IPS-18c (cell line): ENCODE measurements around the gene SH3PXD2A.

ENCODE experiments used
- H3K4me3 ChIP-seq: 2 replicates; pipeline ENCODE4 v1.7.0; 2013; ENCODE audit warnings: low read depth, mild to moderate bottlenecking, low read length, moderate library complexity; ENCODE audit not compliant: insufficient read depth
- H3K9me3 ChIP-seq: one replicate; pipeline ENCODE4 v1.6.1; 2013; ENCODE audit warnings: mild to moderate bottlenecking, low read length, moderate library complexity; ENCODE audit not compliant: control insufficient read depth, insufficient read depth

SH3PXD2A gene

GRCh38 chr10:103692436-103692951 is 162.9 kb downstream of the SH3PXD2A start:
- peak overlapping the region; percentile 49 for H3K4me3 ChIP-seq
- H3K9me3 ChIP-seq: no peaks in the 10 kb centered on the region

GRCh38 chr10:103691723-103692435 is 163.5 kb downstream of the SH3PXD2A start:
- H3K4me3 ChIP-seq: peak overlapping the region; percentile 49; the same call in 1 of the 2 replicates
- no peaks in the 10 kb centered on the region for H3K9me3 ChIP-seq

- Histone ChIP-seq H3K4me3 (no peak overlapping the region), H3K9me3 (no peaks in the 10 kb centered on the region)
Measured at GRCh38 chr10:103691267-103691666, 164.1 kb downstream of the SH3PXD2A start.

- Histone ChIP-seq H3K9me3 (no peaks in the 10 kb centered on the region), H3K4me3 (no peak overlapping the region)
Measured at GRCh38 chr10:103690281-103690680, 165.1 kb downstream of the SH3PXD2A start.

- Histone ChIP-seq H3K4me3 (no peak overlapping the region), H3K9me3 (no peaks in the 10 kb centered on the region)
Measured at GRCh38 chr10:103688491-103688890, 166.9 kb downstream of the SH3PXD2A start.

DNA sequence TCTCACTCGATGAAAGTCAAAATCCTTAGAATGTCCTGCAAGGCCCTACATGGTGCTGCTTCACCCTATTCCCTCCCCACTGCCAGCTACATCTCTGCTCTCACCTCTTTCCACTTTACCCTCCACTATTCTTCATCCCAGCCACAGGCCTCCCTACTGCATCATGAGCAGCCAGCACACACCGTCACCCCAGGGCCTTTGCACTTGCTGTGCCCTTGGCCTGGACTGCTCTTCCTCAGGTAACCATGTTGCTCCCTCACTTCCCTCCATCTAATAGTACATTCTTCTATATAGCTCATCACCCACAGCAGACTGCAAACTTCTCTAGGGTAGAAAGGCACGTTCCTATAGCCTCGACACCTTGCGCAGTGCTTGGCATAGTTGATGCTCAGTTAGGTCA is 167.7 kb downstream of the SH3PXD2A start:
- Histone ChIP-seq H3K9me3 (no peaks in the 10 kb centered on the region), H3K4me3 (no peak overlapping the region)

- H3K4me3 ChIP-seq: no peak overlapping the region
Measured at GRCh38 chr10:103687172-103687571, 168.2 kb downstream of the SH3PXD2A start.

DNA sequence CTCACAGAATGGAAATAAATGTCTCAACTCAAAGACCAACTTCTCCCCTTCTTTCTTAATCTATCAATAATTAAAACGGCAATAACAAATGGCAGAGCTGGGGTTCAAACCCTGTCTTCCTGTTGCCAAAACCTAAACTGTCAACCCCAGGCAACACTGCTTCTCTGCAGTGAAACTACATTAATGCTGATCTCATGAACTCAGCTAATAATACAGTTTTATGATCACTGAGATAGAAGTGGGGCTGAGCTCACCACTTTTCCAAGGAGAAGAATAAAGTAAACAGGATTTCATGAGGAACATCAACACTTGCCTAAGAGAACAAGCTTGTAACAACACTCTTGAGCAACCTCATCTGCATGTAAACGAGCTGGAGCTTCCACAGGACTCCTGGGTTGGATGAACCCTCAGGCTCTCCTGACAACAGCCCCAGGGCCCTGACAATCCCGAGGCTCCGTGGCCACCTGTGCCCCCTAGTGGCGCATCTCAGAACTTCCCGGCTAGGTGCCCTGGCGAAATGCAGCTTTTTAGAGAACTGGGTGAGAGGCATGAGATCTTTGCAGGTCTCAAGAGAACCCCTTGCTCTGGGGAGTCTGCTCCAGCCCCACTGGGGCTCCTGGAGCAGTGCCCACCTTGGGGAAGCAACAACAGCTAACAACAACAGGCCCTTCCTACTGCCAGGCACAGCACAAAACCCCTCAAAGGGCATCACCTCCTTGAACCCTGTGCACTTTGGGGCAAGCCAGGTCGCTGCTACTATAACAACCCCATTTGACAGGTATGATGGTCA is 169.3 kb downstream of the SH3PXD2A start:
- H3K4me3 ChIP-seq: no peak overlapping the region
- no peaks in the 10 kb centered on the region for H3K9me3 ChIP-seq

More at GRCh38 chr10:103687172-103687571, 168.2 kb downstream of the SH3PXD2A start:
- no peaks in the 10 kb centered on the region for H3K9me3 ChIP-seq

DNA sequence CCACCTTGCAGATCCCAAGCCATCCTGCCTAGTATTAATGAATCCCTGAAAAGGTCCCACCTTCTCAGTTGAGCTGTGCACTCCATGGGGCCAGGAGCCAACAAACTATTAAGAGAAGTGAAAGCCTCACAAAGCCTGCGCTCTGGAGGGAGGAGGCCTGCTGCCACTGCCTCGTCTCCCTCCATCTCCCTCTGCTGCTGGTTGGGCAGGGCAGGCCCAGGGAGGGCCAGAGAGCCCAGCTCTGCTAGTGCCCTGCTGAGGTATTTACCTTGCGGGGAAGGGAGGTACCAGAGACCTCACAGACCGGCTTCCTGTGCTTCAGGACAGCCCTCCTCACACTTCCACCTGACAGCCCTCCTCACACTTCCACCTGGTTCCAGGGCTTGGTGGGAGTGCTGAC is 171.5 kb downstream of the SH3PXD2A start:
- Histone ChIP-seq H3K9me3 (no peaks in the 10 kb centered on the region), H3K4me3 (no peak overlapping the region)

DNA sequence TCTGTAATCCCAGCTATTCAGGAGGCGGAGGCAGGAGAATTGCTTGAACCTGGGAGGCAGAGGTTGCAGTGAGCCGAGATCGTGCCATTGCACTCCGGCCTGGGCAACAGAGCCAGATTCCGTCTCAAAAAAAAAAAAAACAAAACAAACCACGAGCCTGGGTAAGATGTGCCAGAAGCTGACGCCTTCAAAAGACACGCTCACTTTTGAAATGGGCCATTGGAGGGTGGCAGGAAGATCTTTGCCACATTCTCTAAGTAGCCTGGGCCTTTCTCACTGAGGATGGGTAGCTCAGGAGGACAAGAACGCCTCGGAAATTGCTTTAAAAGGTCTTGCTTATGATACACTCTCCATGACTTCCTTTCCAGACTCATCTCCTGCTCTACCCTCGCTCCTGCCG is 172.7 kb downstream of the SH3PXD2A start:
- Histone ChIP-seq H3K9me3 (no peaks in the 10 kb centered on the region), H3K4me3 (no peak overlapping the region)

DNA sequence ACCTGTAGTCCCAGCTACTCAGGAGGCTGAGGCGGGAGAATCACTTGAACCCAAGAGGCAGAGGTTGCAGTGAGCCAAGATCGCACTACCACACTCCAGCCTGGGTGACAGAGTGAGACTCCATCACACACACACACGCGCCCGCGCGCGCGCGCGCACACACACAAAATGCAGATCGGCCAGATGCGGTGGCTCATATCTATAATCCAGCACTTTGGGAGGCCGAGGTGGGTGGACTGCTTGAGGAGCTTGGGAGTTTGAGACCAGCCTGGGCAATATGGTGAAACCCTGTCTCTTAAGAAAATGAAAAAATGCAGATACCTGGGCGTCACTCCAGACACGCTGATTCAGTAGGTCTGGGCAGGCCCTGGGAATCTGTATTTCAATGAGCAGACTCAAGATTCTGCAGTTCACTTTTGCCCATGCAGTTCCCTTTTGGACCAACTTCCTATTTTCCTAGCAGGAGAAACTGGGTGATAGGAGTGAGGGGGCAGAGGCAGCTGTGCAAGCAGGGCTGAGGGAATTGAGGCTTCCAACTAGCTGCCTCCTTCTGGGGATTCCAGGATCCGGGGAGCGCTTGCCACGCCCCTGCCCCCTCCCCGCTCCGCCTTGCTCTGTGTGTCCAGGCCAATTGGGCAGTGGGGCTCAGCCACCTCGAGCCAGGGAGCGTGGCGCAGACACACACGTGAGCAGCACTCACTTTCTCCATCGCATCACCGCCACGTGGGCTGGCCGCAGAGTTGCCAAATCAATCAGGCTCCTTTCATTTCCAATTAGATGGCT is 173.6 kb downstream of the SH3PXD2A start:
- H3K4me3 ChIP-seq: no peak overlapping the region
- no peaks in the 10 kb centered on the region for H3K9me3 ChIP-seq

DNA sequence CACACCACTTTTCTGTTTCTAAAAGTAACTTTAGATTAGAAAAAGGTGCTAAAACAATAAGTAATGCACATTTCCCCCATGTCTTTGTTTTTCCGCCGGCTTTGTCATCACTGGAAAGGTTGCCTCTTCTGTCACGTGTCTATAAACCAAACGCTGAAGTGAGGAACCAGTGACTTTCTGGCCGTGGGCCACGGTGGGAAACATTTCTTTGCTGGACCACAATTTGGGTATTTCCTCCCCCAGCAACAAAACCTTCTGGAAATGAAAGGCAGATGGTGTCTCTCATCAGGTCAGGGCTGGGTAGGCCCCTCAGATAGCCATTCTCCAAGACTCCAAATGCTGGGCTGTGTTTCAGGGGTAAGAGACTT is 174.5 kb downstream of the SH3PXD2A start:
- Histone ChIP-seq H3K9me3 (no peaks in the 10 kb centered on the region), H3K4me3 (no peak overlapping the region)

- no peaks in the 10 kb centered on the region for H3K9me3 ChIP-seq
- H3K4me3 ChIP-seq: no peak overlapping the region
Measured at GRCh38 chr10:103679096-103679790, 176.1 kb downstream of the SH3PXD2A start.

DNA sequence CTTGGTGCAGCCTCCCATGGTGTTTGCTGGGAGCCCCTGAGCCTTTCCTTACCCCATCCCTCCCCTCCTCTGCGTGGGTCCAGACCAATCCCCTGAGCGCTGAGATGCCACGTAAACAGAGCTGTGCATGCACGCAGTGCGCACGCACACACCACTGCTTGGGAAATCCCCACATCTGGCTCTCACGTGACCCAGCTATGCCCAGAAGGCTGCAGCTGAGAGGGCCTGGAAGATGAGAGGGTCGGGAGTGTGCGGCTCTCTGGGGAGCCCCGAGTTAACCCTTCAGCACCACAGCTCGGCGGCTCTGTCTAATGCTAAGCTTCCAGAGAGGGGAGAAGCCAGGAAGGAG is 177.2 kb downstream of the SH3PXD2A start:
- H3K9me3 ChIP-seq: no peaks in the 10 kb centered on the region

DNA sequence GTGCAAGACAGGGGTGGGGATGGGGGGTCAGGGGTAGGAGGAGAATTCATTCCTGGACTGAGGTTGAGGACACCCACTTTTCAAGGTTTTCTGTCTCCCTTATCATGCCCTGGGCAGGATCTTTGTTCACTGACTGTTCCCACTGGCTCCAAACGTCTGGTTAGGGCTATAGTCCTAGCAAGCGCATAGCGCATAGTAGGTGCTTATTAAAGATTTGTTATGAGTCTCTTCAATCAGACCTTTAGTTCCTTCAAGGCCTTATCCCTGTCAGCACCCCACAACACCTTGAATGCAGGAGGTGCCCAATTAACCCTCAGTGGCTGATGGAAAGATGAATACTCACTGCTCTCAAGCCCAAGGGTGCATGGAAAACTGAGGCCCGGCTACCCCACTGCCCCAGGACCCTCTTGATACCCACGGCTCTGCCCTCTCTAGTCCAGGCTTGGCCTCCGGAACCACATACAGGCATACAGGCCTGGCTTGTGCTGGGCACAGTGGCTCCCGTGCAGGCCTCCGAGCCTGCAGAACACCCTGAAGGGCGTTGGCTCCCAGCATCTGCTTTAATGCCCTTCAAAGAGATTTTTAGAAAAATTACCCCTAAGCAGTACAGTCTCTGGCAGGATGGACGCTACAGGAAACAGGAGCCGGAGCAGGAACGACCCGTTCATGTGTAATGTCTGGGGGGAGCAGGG is 177.7 kb downstream of the SH3PXD2A start:
- H3K4me3 ChIP-seq: no peak overlapping the region

More for the DNA sequence above, 177.2 kb downstream of the SH3PXD2A start:
- no peak overlapping the region for H3K4me3 ChIP-seq

DNA sequence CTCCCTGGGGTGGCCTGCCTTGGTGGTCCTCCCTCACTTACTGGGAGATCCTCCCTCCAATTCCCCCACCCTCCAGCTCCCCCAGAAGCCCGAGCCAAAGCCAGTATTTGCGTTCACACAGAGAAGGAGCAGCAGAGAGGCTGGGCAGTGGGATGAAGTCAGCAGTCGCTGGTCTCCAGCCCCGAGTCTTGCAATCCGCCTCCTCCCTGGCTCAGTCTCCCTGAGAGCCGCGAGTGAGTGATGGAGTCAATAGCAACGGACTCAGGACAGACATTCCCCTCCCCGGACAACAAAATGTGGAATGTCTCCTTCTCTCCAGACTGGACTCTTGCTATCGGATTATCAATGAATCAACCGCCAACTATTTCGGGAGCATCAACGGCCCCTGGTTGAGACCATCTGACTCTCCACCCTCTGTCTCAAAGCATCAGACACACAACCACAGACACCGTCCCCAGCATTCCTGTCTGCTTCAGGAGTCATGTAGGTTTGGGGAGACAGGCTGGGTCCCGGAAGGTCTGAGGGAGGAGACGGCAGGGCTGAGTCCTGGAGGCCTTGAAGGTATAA is 178.4 kb downstream of the SH3PXD2A start:
- H3K4me3 ChIP-seq: no peak overlapping the region
- no peaks in the 10 kb centered on the region for H3K9me3 ChIP-seq

More for the DNA sequence above, 177.7 kb downstream of the SH3PXD2A start:
- H3K9me3 ChIP-seq: no peaks in the 10 kb centered on the region
